ENCODE measurements around the gene AATK.

AATK gene, protein sequence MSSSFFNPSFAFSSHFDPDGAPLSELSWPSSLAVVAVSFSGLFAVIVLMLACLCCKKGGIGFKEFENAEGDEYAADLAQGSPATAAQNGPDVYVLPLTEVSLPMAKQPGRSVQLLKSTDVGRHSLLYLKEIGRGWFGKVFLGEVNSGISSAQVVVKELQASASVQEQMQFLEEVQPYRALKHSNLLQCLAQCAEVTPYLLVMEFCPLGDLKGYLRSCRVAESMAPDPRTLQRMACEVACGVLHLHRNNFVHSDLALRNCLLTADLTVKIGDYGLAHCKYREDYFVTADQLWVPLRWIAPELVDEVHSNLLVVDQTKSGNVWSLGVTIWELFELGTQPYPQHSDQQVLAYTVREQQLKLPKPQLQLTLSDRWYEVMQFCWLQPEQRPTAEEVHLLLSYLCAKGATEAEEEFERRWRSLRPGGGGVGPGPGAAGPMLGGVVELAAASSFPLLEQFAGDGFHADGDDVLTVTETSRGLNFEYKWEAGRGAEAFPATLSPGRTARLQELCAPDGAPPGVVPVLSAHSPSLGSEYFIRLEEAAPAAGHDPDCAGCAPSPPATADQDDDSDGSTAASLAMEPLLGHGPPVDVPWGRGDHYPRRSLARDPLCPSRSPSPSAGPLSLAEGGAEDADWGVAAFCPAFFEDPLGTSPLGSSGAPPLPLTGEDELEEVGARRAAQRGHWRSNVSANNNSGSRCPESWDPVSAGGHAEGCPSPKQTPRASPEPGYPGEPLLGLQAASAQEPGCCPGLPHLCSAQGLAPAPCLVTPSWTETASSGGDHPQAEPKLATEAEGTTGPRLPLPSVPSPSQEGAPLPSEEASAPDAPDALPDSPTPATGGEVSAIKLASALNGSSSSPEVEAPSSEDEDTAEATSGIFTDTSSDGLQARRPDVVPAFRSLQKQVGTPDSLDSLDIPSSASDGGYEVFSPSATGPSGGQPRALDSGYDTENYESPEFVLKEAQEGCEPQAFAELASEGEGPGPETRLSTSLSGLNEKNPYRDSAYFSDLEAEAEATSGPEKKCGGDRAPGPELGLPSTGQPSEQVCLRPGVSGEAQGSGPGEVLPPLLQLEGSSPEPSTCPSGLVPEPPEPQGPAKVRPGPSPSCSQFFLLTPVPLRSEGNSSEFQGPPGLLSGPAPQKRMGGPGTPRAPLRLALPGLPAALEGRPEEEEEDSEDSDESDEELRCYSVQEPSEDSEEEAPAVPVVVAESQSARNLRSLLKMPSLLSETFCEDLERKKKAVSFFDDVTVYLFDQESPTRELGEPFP (N-terminal part only)

DNA sequence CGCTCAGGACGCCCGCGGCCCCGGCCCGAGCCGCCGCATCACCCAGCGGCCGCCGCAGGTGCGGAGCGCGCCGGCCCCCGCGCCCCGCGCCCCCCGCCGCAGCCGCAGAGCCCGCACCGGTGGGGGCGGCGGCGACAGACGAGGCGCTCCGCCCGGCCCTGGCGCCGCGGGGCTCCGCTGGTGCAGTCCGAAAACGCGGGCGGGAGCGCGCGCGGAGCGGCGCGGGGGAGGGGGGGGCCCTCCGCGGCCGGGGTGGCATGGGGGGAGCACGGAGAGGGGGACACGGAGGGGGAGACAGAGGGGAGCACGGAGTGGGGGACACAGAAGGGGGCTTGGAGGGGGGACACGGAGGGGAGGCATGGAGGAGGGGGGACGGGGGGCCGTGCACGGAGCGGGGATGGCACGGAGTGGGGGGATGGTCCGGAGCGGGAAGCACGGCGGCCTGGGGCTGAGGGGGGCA, at the start of gene AATK:
AATK (minus strand) TSS at position 189 of the 460 bp plus-strand sequence. CDS start 229 bp downstream, outside the sequence.
- no peak for DNase-seq (ENCODE audit: low spot score)

DNA sequence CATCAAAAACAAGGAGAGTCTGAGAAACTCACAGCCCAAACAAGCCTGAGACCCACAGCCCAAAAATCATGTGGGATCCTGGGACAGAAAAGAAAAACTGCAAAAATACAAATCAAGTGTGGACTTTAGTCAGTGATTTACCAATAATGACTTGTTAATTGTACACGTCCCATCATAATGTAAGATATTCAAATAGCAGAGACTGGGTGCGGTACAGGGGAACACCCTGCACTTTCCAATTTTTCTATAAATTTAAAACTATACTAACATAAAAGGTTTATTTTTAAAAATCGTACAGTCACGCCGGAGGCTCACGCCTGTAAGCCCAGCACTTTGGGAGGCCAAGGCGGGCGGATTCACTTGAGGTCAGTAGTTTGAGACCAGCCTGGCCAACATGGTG, 48.0 kb upstream of the AATK start:
- no peak for DNase-seq (ENCODE audit: low spot score)

DNA sequence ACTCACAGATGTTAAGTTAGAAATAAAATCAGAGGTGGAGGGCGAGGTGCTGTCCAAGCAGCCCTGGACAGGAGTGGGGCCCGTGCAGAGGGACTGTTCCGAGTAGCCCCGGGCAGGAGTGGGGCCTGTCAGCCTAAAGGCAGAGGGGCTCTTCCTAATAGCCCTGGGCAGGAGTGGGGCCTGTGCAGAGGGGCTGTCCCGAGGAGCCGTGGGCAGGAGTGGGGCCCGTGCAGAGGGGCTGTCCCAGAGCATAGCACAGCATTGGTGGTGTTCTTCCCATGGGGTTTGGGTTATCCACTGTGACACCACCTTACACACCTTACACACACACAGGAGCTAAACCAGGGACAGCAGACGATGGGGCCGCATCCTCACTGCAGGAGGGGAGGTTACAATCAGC, 46.3 kb upstream of the AATK start:
- DNase-seq (ENCODE audit: low spot score): no peak

DNA sequence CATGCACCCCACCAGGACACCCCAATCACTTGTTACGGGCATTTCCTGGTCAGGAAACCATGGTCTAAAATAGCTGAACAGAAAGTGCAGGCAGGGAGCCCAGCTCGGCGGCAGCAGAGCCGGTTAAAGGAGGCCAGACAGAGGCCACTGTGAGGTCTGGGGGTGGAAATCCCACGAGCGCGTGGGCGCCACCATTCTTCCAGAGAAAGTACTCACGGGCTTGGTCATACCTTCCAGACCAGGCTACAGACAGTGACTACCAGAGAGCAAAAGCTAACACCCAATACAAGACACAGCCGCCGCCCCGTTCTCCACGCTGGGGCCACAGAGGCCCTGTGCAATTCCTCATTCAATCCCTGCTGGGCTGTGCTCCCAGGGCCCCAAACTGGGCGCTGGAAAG, 44.8 kb upstream of the AATK start:
- no peak for DNase-seq (ENCODE audit: low spot score)

DNA sequence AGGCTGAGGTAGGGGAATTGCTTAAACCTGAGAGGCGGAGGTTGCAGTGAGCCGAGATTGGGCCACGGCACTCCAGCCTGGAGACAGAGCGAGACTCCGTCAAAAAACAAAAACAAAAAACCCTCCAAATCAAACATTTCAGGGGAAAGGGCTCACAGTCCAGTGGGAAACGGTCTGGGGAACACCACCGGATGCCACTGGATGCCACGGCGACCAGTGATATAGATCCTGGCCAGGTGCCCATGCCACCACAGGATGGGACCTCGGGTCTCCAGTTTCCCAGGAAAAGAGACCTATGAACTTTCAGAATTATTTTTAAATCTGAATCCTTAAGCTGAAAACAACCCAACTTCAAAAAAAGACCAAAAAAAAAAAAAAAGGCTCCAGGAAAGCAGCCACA, 44.4 kb upstream of the AATK start:
- DNase-seq (ENCODE audit: low spot score): no peak

DNA sequence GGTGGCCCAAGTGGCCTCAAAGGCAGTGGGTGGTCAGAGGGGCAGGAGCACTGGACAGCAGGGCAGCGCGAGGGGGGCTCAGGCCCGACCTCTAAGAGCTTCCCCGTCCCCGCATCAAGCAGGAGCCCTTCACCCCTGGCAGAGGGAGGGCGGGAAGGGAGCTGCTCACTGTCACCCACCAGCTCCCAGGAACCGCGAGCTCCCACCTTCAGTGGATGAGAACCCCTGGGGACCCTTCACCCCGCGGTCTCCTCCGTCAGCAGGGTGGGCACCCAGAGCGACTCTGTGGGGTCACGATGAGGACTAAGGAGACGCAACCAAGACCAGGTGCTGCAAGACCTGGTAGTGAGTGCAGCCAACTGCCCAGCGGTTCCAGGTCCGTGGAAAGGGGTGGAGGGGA, 43.1 kb upstream of the AATK start:
- no peak for DNase-seq (ENCODE audit: low spot score)

DNA sequence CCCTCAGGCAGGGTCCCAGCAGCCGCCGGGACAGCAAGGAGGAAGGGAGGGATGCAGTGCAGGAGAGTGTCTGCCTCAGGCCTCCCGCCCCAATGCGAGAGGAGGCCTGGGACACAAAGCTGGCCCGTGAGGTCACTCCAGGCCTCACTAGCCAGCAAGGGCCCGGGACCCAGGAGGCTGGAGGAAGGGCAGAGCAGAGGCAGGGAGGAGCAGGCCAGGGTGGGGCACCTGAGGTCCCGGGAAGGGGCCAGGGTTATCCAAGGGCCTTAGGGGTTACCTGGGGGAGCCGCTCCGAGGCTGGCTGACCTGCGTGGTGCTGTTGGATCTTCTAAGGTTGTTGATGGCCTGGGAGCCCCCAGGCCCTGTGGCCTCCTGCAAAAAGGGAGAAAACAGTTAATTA, 42.6 kb upstream of the AATK start:
- DNase-seq (ENCODE audit: low spot score): no peak

DNA sequence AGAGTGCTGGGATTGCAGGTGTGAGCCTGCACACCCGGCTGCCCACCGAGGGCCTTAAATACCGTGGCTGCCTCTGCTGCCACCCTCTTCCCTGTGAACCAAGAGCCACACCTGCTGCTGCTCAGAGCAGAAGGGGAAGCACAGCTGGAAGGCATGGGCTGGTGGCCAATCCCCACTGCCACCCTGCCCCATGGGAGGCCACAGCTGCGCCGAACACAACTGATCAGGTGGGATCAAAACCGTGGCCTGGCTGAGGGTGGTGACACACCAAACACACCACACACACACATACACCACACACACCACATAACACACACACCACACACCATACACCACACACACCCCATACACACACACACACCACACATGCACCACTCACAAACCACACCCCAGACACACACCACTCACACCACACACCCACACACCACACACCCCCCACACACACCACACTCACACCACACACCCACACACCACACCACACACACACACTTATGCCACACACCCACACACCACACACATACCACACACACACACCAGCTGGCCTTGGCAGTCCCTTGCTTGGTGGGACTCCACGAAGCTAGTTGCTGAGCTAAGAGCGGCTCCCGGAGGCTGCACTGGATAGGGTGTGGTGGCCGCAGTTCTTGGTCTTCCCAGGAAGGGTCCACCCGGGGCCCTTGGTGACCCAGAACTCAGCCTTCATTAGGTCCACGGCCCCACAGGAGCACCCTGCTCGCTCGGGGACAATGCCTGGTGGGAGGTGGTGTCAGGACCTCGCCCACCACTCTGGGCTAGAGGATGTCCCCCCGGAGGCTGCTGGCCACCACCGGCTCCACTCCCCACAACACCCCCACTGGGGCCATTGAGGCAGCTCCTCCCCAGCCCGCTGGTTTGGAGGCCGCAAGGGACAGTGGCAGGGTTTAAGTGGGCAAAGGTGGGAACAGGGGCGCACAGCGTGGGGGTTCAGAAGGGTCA, 41.9 kb upstream of the AATK start:
- DNase-seq (ENCODE audit: low spot score): no peak

DNA sequence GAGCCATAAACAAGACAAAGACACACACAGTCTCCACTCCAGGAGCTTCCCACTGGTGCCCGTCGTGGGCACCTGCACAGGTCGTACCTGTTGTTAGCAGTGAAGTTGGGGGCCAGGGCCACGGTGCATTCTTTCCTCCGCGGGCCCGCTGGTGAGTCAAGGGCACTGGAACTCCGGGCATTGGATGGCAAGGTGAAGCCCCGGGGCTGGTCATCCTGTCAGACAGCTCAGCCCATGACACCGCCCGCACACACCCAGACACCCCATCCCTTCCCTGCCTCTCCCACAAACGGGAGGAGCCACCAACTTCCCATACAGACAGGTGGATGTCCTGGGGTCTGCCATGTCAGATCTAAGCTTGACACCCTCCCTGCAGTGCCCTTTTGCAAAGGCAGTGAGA, 40.6 kb upstream of the AATK start:
- no peak for DNase-seq (ENCODE audit: low spot score)

DNA sequence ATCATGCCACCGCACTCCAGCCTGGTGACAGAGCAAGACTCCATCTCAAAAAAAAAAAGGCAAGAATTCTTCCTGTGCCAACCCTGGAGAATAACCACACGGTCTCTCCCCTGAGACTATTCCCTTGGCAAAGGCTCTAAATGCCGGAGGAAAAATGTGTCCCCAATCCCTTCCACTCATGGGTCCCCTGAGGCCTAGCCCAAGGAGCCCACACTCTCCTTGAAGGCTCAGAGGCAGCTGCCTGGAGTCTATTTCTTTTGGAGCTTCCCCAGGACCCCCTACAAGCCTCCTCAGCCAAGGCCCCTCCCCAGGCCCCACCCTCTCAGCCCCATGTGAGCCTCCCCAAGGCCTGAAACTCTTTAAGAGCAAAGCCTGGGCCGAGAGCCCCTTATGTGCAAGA, 40.1 kb upstream of the AATK start:
- no peak for DNase-seq (ENCODE audit: low spot score)

DNA sequence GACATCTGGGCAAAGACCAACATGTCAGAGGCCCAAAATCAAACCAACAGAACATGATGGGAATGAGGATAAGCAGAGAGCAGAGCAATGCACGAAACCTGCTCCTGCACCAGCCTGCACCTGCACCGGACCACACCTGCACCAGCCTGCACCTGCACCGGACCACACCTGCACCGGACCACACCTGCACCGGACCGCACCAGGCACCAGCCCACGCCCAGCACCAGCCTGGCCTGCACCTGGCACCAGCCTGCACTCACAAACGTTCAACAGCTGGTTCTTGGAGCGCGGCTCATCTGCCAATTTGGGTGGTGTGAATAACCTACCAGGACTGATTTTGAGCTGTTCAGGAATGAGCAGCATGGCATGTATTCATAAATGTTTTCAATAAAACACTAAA, 38.6 kb upstream of the AATK start:
- DNase-seq (ENCODE audit: low spot score): no peak

DNA sequence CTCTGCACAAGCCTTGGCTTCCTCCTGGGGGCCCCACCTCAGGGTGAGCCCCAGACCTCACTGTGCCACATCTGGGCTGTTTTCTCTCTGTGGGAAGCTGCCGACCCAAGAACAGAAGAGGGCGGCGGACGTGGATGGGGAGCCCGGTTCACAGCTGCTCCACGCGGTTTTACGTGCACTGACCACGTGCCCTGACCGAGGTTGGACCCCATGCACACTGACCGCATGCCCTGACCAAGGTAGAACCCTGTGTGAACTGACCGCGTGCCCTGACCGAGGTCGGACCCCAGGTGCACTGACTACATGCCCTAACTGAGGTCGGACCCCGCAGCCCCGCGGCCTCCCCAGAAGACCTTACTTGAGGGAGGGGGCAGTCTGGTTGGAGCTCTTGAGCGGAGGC, 37.1 kb upstream of the AATK start:
- DNase-seq (ENCODE audit: low spot score): no peak

DNA sequence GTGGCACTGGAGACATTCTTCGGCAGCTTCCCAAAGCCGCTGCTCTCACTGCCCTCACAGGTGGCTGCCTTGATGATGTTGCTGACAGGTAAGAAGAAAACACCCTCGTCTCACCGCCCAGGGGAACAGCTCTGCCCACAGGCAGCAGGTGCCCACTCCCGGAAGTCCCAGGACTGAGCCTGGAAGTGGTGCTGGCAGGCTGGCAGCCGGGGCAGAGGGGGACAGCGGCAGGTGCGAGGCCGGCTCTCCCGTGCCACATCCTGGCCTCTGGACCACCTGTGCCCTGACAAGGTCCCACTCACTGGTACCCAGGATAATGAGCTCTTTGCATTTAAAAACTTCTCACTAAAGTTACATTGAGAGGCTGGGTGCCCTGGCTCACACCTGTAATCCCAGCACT, 36.3 kb upstream of the AATK start:
- DNase-seq (ENCODE audit: low spot score): no peak

DNA sequence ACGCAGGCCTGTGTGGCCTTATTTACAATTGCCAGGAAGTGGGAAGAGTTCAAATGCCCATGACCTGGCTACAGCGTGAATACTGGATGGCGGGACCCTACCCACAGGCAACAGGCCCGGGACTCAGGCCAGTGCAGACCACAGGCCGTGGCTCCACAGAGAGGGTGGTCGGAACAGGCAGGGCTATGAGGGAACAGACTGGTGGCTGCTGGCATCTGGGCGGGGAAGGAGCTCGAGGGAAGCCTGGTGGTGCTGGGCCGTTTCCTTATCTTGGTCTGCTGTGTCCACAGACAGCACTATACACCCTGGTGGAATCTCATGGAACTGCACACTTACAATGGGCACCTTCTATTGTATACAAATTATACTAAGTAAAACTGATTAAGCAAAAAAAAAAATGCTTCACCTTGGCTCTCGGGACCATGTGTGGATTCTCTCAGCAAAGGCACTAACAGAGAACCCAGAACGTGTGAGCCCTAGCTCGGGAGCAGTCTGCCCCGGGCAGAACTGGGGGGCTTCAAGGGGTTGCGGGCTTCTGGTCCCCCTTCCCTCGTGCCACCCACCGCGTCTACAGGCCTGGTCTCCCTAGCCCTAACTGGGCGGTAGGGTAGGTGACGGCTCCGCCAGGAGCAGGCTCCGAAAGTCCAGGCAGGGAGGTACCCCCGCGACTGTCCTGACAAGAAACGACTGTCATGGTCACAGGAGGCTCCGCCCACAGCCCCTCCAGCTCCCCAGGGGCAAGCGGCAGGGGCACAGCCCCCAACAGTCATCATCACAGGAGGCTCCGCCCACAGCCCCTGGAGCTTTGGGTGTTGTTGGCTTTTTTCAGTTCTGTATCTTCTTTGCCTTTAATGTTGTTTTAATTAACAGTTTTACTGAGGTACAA, 34.9 kb upstream of the AATK start:
- DNase-seq (ENCODE audit: low spot score): no peak

DNA sequence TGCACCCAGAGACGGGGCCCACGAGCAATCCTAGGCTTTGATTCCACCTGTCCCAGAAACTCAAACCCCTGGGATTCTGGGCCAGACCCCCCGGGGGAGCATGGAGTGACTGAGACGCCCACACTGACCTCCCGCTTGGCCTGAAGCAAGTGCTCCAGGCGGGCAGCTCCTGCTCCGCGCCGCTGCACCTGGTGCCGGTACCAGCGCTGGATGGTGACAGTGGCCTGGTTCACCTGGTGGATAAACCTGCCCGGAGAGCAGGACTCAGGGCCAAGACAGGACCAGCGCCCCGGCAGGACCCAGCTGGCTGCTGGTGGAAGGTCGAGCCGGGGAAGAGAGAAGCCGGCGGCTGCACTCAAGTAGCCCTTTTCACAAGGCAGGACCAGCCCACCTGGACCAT, 34.2 kb upstream of the AATK start:
- no peak for DNase-seq (ENCODE audit: low spot score)

DNA sequence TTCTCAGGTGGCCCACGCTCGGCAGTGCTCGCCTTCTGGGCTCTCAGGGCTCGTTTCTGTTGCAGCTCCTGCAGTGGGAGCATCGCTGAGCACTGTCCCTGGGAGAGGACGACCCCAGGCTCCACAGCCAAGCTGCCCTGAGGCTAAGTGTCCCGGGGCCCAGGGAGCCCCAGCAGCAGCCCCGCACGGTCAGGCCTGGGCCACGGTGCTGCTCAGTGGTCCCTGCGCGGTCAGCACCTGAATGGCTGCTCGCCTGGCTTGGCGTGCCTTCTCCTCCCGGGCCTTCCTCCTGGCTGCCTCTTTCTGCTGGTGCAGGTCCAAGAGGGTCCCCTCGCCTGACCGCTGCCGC, 33.4 kb upstream of the AATK start:
- no peak for DNase-seq (ENCODE audit: low spot score)

DNA sequence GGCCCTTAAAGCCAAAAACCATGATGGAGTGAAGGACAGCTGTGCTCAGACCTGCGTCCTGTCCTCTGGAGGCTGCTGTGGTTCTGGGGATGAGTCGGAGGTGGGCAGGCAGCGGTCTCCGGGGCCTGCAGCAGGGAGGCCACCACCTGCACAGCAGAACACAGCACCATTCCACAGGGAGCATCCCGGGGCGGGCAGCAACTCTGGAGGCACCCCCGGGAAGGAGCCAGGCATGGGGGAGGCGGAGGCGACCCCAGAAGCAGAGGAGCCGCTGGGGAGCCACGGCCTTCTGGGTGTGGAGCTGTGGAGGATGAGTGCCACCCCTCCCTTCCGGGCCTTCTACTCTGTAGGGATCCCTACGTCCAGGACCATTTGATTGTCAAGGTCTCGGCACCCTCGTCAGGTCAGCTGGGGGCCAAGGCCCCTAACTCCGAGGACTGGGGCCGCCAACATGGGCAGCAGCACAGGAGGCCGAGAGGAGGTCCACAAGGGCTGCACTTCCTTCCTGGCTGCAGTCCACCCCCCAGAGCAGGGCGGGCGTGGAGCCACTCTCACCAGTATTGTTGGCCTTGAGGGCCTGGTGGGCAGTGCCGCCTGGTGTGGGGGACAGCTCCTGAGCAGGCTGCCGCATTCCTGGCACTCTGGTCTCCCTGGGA, 32.9 kb upstream of the AATK start:
- no peak for DNase-seq (ENCODE audit: low spot score)

DNA sequence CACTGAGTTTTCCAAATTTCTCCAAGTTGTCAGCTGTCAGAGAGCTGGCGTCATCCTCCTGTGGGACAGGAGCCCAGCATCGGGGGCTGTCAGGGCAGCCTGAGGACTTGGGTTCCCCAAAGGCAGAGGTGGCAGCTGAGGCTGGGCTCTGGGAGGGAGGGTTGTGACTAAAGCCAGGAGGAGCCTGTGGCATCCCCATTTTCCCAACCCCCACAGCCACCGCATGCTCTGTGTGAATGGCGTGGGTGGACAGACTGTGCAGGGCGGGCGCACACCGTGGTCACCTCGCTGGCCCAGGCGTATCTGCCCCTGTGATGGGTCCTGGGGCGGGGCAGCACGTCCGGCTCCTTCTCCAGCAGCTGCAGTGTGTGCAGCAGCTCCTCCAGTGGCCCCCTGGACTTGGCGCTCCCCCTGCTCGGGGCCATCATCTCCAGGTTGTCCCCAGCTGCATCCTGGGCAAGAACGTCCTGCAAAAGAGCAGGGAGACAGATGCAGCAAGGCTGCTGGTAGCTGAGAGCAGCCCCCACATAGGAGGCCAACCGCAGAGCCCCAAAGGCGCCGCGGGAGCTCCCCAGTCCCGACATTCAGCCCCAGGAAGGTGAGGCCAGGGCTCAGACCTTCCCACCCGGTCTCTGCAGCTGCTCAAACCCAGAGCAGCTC, 31.9 kb upstream of the AATK start:
- no peak for DNase-seq (ENCODE audit: low spot score)

DNA sequence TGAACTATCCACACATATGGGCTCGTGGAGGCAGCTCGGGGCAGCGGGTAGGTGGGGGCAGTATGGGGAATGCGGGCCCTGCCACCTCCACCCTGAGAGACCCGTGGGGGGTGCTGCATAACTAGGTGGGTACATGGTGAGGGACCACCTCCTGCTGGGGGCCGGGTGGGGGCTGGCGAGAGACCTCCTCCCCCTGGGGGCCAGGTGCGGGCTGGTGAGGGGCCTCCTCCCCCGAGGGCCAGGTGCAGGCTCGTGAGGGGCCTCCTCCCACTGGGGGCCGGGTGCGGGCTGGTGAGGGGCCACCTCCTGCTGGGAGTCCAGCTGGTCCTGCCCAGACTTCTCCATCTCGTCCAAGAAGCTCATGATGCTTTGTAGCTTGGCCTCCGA, 31.4 kb upstream of the AATK start:
- DNase-seq (ENCODE audit: low spot score): no peak
